ENCODE data around the gene MYL6B.

GRCh38 chr12:56152132-56152755, at the start of gene MYL6B:
- TF ChIP-seq CTCF (conservative IDR thresholded peaks at IDR 0.05; ENCODE audit: low read depth in 2 of 2) (no peak), CREB1 (CRISPR knock-in tag; IDR thresholded peaks at IDR 0.05; ENCODE audit: low read depth) (peak; percentile 42; the same call in 1 of the 2 replicates), JUNB (IDR thresholded peaks at IDR 0.05; ENCODE audit: unreplicated experiment) (no peak)

Data from GM23338 (cell line).